Measurements from ENCODE around the gene ENPP5. TPM values are rescaled to one million over a fixed set of nuclear protein-coding genes. Genes with fewer than 3 reads are reported as not detected.

ENPP5 gene
- total and polyA plus RNA-seq, 10 of the 15 experiments (the other 5 are each of a cell fraction or from before 2014, with no cell fraction given): 0.05 to 0.07 TPM; not detected in 8

GRCh38 chr6:46144270-46144669 lies 26.5 kb downstream of the ENPP5 start:
- intact Hi-C loops (cut with micrococcal nuclease; ENCODE audit: unreplicated experiment) (no loop called here), in situ Hi-C loops (cut with MboI) (no loop called here)
- Histone ChIP-seq H2AFZ (ENCODE audit: control insufficient read depth, low read depth, low read length) (no peak overlapping the region), H3K9me3 (replicated peaks; ENCODE audit: control insufficient read depth, insufficient read depth, low read length) (no peaks in the 10 kb centered on the region), H3K4me1 (ENCODE audit: control insufficient read depth, insufficient read depth, low read length) (no peaks in the 10 kb centered on the region), H3K4me3 (no peak overlapping the region), H3K27ac (ENCODE audit: control insufficient read depth, insufficient read depth) (no peak overlapping the region), H3K79me2 (ENCODE audit: control insufficient read depth, insufficient read depth, low read length) (no peaks in the 10 kb centered on the region; the same call in 1 of the 2 replicates), H4K20me1 (ENCODE audit: control insufficient read depth, insufficient read depth) (no peaks in the 10 kb centered on the region), H3K36me3 (ENCODE audit: control insufficient read depth in 2 of 2, insufficient read depth in 2 of 2, low read length in 1 of 2) (peaks cover 0 to 7% of the 10 kb centered on the region in 2 experiments; a peak in 2 of 4 replicates), H3K27me3 (replicated peaks in 1 of 2; ENCODE audit: control insufficient read depth in 2 of 2, insufficient read depth in 2 of 2, low read length in 1 of 2) (no peaks in the 10 kb centered on the region), H3K9ac (ENCODE audit: control insufficient read depth, insufficient read depth, low read length) (no peak overlapping the region), H3K4me2 (ENCODE audit: control insufficient read depth, insufficient read depth) (no peak overlapping the region)
- TSS peak; percentile 5 for BruUV-seq (replicated peaks)
- ChIA-PET CTCF (no interaction called here), SMC1A (ENCODE audit: uncharacterized antibody, unreplicated experiment) (no interaction called here), POLR2A (no interaction called here), RAD21 (ENCODE audit: unreplicated experiment) (no interaction called here)
- WGBS (ENCODE audit: insufficient coverage, insufficient replicate concordance, low lambda C conversion rate, missing lambda C conversion rate): 94% methylated on average over 1 of the region's 1 CpG
- TF ChIP-seq, protein P1, sequence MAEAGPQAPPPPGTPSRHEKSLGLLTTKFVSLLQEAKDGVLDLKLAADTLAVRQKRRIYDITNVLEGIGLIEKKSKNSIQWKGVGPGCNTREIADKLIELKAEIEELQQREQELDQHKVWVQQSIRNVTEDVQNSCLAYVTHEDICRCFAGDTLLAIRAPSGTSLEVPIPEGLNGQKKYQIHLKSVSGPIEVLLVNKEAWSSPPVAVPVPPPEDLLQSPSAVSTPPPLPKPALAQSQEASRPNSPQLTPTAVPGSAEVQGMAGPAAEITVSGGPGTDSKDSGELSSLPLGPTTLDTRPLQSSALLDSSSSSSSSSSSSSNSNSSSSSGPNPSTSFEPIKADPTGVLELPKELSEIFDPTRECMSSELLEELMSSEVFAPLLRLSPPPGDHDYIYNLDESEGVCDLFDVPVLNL (IDR thresholded peaks at IDR 0.05; ENCODE audit: low read depth, low read length): no peak
- TF ChIP-seq SIX5 (IDR thresholded peaks at IDR 0.05; ENCODE audit: low read depth, low read length, severe bottlenecking) (no peak), ZNF384 (IDR thresholded peaks at IDR 0.05; ENCODE audit: borderline replicate concordance, low read depth, low read length) (no peak), NR2F1 (conservative IDR thresholded peaks at IDR 0.05) (no peak), ZBTB11 (CRISPR knock-in tag; IDR thresholded peaks at IDR 0.05) (no peak), PAX8 (IDR thresholded peaks at IDR 0.05) (no peak), BRCA1 (IDR thresholded peaks at IDR 0.05; ENCODE audit: low read depth, low read length) (no peak), PAX5 (IDR thresholded peaks at IDR 0.05; ENCODE audit: borderline replicate concordance, low read depth, low read length) (no peak), CBFB (IDR thresholded peaks at IDR 0.05; ENCODE audit: low read depth) (no peak), ZZZ3 (IDR thresholded peaks at IDR 0.05; ENCODE audit: control insufficient read depth, insufficient read length, low read depth) (no peak), WRNIP1 (IDR thresholded peaks at IDR 0.05; ENCODE audit: borderline replicate concordance, low read depth, low read length) (no peak)
- TF ChIP-seq, protein P2, sequence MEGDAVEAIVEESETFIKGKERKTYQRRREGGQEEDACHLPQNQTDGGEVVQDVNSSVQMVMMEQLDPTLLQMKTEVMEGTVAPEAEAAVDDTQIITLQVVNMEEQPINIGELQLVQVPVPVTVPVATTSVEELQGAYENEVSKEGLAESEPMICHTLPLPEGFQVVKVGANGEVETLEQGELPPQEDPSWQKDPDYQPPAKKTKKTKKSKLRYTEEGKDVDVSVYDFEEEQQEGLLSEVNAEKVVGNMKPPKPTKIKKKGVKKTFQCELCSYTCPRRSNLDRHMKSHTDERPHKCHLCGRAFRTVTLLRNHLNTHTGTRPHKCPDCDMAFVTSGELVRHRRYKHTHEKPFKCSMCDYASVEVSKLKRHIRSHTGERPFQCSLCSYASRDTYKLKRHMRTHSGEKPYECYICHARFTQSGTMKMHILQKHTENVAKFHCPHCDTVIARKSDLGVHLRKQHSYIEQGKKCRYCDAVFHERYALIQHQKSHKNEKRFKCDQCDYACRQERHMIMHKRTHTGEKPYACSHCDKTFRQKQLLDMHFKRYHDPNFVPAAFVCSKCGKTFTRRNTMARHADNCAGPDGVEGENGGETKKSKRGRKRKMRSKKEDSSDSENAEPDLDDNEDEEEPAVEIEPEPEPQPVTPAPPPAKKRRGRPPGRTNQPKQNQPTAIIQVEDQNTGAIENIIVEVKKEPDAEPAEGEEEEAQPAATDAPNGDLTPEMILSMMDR (IDR thresholded peaks at IDR 0.05 in 2 of 3, conservative IDR thresholded peaks at IDR 0.05 in 1 of 3; ENCODE audit: control insufficient read depth in 2 of 3, extremely low read depth in 1 of 3, insufficient read depth in 1 of 3, low read depth in 3 of 3, low read length in 3 of 3): no peak
- FAIRE-seq (no peak), DNase-seq (ENCODE audit: low read depth, low spot score) (no peak), ATAC-seq (no peak)
